MCF 10A (cell line): ENCODE results near the gene KIF23. TPM values are rescaled to one million over a fixed set of nuclear protein-coding genes. Genes with fewer than 3 reads are reported as not detected.

ENCODE experiments used
- BruUV-seq: library from RNA; stranded (reverse); fragments of 400-500 nt; replicated peaks from 2 replicates; lab custom pipeline; 2021; lab: Mats Ljungman, UMichigan
- CTCF ChIA-PET: fragments of 300-600 bp; sonication (Branson Sonifier 250); formaldehyde crosslinking; extraction: SDS; loops from one replicate; lab custom pipeline; 2021; ENCODE audit warnings: antibody characterized with exemption, inconsistent platforms; lab: Yijun Ruan, JAX
- POLR2A ChIA-PET: fragments of 300-600, 350-650 bp; sonication (Branson Sonifier 250); formaldehyde crosslinking; extraction: SDS; loops from one replicate; lab custom pipeline; 2020; ENCODE audit warnings: antibody characterized with exemption, inconsistent platforms; lab: Yijun Ruan, JAX
- DNase-seq: peaks from one replicate; pipeline ENCODE4 v3.0.0-alpha.2; 2018; ENCODE audit not compliant: unreplicated experiment
- H3K27ac Mint-ChIP-seq: one replicate; pipeline ENCODE4 v1.8.0; 2022; ENCODE audit warnings: mild to moderate bottlenecking, low read depth, mixed read lengths; ENCODE audit not compliant: unreplicated experiment
- H3K27me3 Mint-ChIP-seq: one replicate; pipeline ENCODE4 v1.8.0; 2022; ENCODE audit warnings: mixed read lengths; ENCODE audit not compliant: insufficient read depth, unreplicated experiment
- H3K36me3 Mint-ChIP-seq: one replicate; pipeline ENCODE4 v1.8.0; 2022; ENCODE audit warnings: mild to moderate bottlenecking, moderate library complexity, mixed read lengths; ENCODE audit not compliant: insufficient read depth, unreplicated experiment
- H3K4me1 Mint-ChIP-seq: one replicate; pipeline ENCODE4 v1.8.0; 2022; ENCODE audit warnings: mixed read lengths; ENCODE audit not compliant: insufficient read depth, unreplicated experiment
- H3K4me3 Mint-ChIP-seq: one replicate; pipeline ENCODE4 v1.8.0; 2022; ENCODE audit warnings: mild to moderate bottlenecking, moderate library complexity, mixed read lengths; ENCODE audit not compliant: unreplicated experiment
- H3K9me3 Mint-ChIP-seq: one replicate; pipeline ENCODE4 v1.8.0; 2022; ENCODE audit warnings: mixed read lengths; ENCODE audit not compliant: unreplicated experiment
- CTCF ChIP-seq: fragments of 200-600 bp; IDR thresholded peaks from one replicate; pipeline ENCODE4 v1.8.0; 2022; ENCODE audit warnings: antibody characterized with exemption, mild to moderate bottlenecking; ENCODE audit not compliant: unreplicated experiment
- intact Hi-C: fragments of 100-400 bp; cut with micrococcal nuclease; formaldehyde crosslinking; loops from 2 replicates; pipeline ENCODE4 v1.14.1; 2022
- total RNA-seq: library from RNA; stranded (reverse); gene quantifications from 2 replicates; pipeline ENCODE4 v1.2.3, GENCODE V29; 2022

KIF23 gene
- total RNA-seq, 1 experiment from 2014 or later = 50.2 TPM

- TF ChIP-seq CTCF = no peak
- no TSS peak for BruUV-seq
- H3K9me3 Mint-ChIP-seq = no peaks in the 10 kb centered on the region
- H3K27me3 Mint-ChIP-seq = no peaks in the 10 kb centered on the region
- peaks cover 4% of the 10 kb centered on the region for H3K36me3 Mint-ChIP-seq
- H3K27ac Mint-ChIP-seq = no peak overlapping the region
- peaks cover 43% of the 10 kb centered on the region for H3K4me1 Mint-ChIP-seq
- no peak overlapping the region for H3K4me3 Mint-ChIP-seq
- DNase-seq = no peak
- intact Hi-C loops = loop anchor here (2.0 to 10.0 kb wide), 2 partner anchors 86 to 126 kb away; no protein-coding TSS in a partner anchor
- ChIA-PET CTCF (interaction anchor here (1.0 to 4.7 kb wide), 2 partner anchors 15 to 148 kb away, joined by 10 to 54 read pairs; no protein-coding TSS in a partner anchor), POLR2A (interaction anchor here (0.6 kb wide), 2 partner anchors 23 to 44 kb away, joined by 3 read pairs; partner anchors contain the start of gene KIF23)
These were observed 22.9 kb upstream of the KIF23 start for GRCh38 chr15:69391046-69391757.

- no peak for DNase-seq
- ChIA-PET CTCF (interaction anchor here (1.0 to 4.7 kb wide), 3 partner anchors 13 to 333 kb away, joined by 7 to 54 read pairs (median 10); no protein-coding TSS in a partner anchor), POLR2A (interaction anchor here (0.7 kb wide), 1 partner anchor 30 kb away, joined by 5 read pairs; no protein-coding TSS in a partner anchor)
- H3K27me3 Mint-ChIP-seq = no peaks in the 10 kb centered on the region
- H3K36me3 Mint-ChIP-seq = peaks cover 4% of the 10 kb centered on the region
- H3K27ac Mint-ChIP-seq = no peak overlapping the region
- no peak overlapping the region for H3K4me3 Mint-ChIP-seq
- intact Hi-C loops = loop anchor here (10.0 kb wide), 1 partner anchor 128 kb away; no protein-coding TSS in a partner anchor
- H3K4me1 Mint-ChIP-seq = peaks cover 43% of the 10 kb centered on the region
- no peaks in the 10 kb centered on the region for H3K9me3 Mint-ChIP-seq
- BruUV-seq = no TSS peak
- no peak for TF ChIP-seq CTCF
These were observed 21.8 kb upstream of the KIF23 start for GRCh38 chr15:69392352-69392751.

GRCh38 chr15:69393831-69394491 lies 20.2 kb upstream of the KIF23 start:
- POLR2A ChIA-PET = interaction anchor here (0.6 to 1.4 kb wide), 6 partner anchors 10 to 341 kb away, joined by 3 to 4 read pairs (median 4); no protein-coding TSS in a partner anchor
- Mint-ChIP-seq H3K9me3 (no peaks in the 10 kb centered on the region), H3K36me3 (peaks cover 4% of the 10 kb centered on the region), H3K27me3 (no peaks in the 10 kb centered on the region), H3K4me1 (peaks cover 30% of the 10 kb centered on the region), H3K4me3 (no peak overlapping the region), H3K27ac (no peak overlapping the region)
- intact Hi-C loops = loop anchor here (1.0 to 10.0 kb wide), 4 partner anchors 16 to 335 kb away; partner anchors contain the start of gene GLCE
- CTCF ChIA-PET = interaction anchor here (0.5 to 4.8 kb wide), 33 partner anchors 9 to 946 kb away, joined by 3 to 54 read pairs (median 3); no protein-coding TSS in a partner anchor
- no TSS peak for BruUV-seq
- DNase-seq = peak; percentile 55
- TF ChIP-seq CTCF = no peak
